WTC11 (cell line): ENCODE measurements around the gene GNA12.

Experiments used
- GABPB1 ChIP-seq: sonication (generic); formaldehyde crosslinking; IDR thresholded peaks from 2 replicates; pipeline ENCODE4 v1.8.1; 2023; ENCODE audit warnings: mild to moderate bottlenecking, missing genetic modification reagents
- JUN ChIP-seq: sonication (generic); formaldehyde crosslinking; IDR thresholded peaks from 2 replicates; pipeline ENCODE4 v1.8.0; 2023; ENCODE audit warnings: mild to moderate bottlenecking, missing genetic modification reagents
- KAT7 ChIP-seq: sonication (generic); formaldehyde crosslinking; IDR thresholded peaks from 2 replicates; pipeline ENCODE4 v1.8.1; 2023; ENCODE audit warnings: missing genetic modification reagents, mild to moderate bottlenecking, borderline replicate concordance
- NR3C1 ChIP-seq: sonication (generic); formaldehyde crosslinking; conservative IDR thresholded peaks from 2 replicates; pipeline ENCODE4 v1.8.1; 2023; ENCODE audit warnings: low read depth, mild to moderate bottlenecking, missing genetic modification reagents
- SMAD3 ChIP-seq: sonication (generic); formaldehyde crosslinking; IDR thresholded peaks from 2 replicates; pipeline ENCODE4 v1.8.0; 2022; ENCODE audit warnings: missing genetic modification reagents, mild to moderate bottlenecking, borderline replicate concordance
- TF ChIP-seq, protein P1 (sequence below): fragments of 200-600 bp; IDR thresholded peaks from 2 replicates; pipeline ENCODE4 v1.8.0; 2022; ENCODE audit warnings: antibody characterized with exemption
- TF ChIP-seq, protein P2 (sequence below): sonication (generic); formaldehyde crosslinking; IDR thresholded peaks from 2 replicates; pipeline ENCODE4 v1.8.0; 2022; ENCODE audit warnings: mild to moderate bottlenecking, missing genetic modification reagents
- TF ChIP-seq, protein P3 (sequence below): sonication (generic); formaldehyde crosslinking; IDR thresholded peaks from 2 replicates; pipeline ENCODE4 v1.8.0; 2022; ENCODE audit warnings: mild to moderate bottlenecking, missing genetic modification reagents
- TF ChIP-seq, protein P4 (sequence below): fragments of 250-450 bp; sonication (Bioruptor Pico); IDR thresholded peaks from 2 replicates; pipeline ENCODE4 v1.9.0; 2021; ENCODE audit warnings: mild to moderate bottlenecking
- TF ChIP-seq, protein P5 (sequence below): sonication (generic); formaldehyde crosslinking; IDR thresholded peaks from 2 replicates; pipeline ENCODE4 v1.8.0; 2022; ENCODE audit warnings: mild to moderate bottlenecking, missing genetic modification reagents
- TF ChIP-seq, protein P6 (sequence below): sonication (generic); formaldehyde crosslinking; IDR thresholded peaks from 2 replicates; pipeline ENCODE4 v1.8.0; 2022; ENCODE audit warnings: missing genetic modification reagents
- TF ChIP-seq, protein P7 (sequence below): sonication (generic); formaldehyde crosslinking; IDR thresholded peaks from 2 replicates; pipeline ENCODE4 v1.8.0; 2023; ENCODE audit warnings: missing genetic modification reagents
- TF ChIP-seq, protein P8 (sequence below): sonication (generic); formaldehyde crosslinking; conservative IDR thresholded peaks from 2 replicates; pipeline ENCODE4 v1.8.1; 2023; ENCODE audit warnings: mild to moderate bottlenecking, low read depth, missing genetic modification reagents, moderate library complexity

DNA sequence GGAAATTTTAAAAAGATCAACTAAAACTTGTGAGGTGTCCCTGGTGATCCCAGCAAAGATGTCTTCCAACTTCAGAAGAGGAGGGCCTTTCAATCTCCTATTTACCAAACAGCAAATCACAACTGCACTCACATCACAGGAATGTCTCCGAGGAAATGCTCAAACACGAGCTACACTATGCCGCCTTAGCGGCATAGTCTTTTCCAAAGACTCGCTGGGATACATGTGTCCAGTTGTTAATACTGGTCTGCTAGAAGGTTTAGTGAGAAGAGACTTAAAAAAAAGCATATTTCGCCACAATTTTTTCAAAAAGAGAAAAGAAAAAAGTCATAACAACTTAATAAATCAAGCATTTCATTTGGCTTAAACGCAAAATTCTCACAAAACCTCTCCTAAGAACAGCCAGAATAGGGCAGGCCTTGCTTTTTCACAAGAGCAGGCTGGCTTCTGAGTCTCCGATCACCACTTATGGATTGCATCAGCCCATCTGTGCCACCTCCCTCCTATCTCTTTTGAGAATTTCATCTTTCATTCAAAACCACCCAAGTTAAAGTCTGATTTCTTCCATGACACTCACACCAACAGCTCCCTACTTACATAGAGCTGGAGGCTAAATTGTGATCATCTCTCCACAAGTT is 66.1 kb downstream of the GNA12 start:
- no peak for TF ChIP-seq GABPB1 (CRISPR knock-in tag)
- TF ChIP-seq, protein P1, sequence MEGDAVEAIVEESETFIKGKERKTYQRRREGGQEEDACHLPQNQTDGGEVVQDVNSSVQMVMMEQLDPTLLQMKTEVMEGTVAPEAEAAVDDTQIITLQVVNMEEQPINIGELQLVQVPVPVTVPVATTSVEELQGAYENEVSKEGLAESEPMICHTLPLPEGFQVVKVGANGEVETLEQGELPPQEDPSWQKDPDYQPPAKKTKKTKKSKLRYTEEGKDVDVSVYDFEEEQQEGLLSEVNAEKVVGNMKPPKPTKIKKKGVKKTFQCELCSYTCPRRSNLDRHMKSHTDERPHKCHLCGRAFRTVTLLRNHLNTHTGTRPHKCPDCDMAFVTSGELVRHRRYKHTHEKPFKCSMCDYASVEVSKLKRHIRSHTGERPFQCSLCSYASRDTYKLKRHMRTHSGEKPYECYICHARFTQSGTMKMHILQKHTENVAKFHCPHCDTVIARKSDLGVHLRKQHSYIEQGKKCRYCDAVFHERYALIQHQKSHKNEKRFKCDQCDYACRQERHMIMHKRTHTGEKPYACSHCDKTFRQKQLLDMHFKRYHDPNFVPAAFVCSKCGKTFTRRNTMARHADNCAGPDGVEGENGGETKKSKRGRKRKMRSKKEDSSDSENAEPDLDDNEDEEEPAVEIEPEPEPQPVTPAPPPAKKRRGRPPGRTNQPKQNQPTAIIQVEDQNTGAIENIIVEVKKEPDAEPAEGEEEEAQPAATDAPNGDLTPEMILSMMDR: no peak
- TF ChIP-seq, protein P2, sequence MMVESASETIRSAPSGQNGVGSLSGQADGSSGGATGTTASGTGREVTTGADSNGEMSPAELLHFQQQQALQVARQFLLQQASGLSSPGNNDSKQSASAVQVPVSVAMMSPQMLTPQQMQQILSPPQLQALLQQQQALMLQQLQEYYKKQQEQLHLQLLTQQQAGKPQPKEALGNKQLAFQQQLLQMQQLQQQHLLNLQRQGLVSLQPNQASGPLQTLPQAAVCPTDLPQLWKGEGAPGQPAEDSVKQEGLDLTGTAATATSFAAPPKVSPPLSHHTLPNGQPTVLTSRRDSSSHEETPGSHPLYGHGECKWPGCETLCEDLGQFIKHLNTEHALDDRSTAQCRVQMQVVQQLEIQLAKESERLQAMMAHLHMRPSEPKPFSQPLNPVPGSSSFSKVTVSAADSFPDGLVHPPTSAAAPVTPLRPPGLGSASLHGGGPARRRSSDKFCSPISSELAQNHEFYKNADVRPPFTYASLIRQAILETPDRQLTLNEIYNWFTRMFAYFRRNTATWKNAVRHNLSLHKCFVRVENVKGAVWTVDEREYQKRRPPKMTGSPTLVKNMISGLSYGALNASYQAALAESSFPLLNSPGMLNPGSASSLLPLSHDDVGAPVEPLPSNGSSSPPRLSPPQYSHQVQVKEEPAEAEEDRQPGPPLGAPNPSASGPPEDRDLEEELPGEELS (CRISPR knock-in tag): no peak
- TF ChIP-seq, protein P3, sequence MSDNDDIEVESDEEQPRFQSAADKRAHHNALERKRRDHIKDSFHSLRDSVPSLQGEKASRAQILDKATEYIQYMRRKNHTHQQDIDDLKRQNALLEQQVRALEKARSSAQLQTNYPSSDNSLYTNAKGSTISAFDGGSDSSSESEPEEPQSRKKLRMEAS (CRISPR knock-in tag): no peak
- TF ChIP-seq, protein P4, sequence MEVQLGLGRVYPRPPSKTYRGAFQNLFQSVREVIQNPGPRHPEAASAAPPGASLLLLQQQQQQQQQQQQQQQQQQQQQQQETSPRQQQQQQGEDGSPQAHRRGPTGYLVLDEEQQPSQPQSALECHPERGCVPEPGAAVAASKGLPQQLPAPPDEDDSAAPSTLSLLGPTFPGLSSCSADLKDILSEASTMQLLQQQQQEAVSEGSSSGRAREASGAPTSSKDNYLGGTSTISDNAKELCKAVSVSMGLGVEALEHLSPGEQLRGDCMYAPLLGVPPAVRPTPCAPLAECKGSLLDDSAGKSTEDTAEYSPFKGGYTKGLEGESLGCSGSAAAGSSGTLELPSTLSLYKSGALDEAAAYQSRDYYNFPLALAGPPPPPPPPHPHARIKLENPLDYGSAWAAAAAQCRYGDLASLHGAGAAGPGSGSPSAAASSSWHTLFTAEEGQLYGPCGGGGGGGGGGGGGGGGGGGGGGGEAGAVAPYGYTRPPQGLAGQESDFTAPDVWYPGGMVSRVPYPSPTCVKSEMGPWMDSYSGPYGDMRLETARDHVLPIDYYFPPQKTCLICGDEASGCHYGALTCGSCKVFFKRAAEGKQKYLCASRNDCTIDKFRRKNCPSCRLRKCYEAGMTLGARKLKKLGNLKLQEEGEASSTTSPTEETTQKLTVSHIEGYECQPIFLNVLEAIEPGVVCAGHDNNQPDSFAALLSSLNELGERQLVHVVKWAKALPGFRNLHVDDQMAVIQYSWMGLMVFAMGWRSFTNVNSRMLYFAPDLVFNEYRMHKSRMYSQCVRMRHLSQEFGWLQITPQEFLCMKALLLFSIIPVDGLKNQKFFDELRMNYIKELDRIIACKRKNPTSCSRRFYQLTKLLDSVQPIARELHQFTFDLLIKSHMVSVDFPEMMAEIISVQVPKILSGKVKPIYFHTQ (CRISPR knock-in tag): no peak
- no peak for TF ChIP-seq NR3C1 (CRISPR knock-in tag)
- no peak for TF ChIP-seq KAT7 (CRISPR knock-in tag)
- TF ChIP-seq, protein P5, sequence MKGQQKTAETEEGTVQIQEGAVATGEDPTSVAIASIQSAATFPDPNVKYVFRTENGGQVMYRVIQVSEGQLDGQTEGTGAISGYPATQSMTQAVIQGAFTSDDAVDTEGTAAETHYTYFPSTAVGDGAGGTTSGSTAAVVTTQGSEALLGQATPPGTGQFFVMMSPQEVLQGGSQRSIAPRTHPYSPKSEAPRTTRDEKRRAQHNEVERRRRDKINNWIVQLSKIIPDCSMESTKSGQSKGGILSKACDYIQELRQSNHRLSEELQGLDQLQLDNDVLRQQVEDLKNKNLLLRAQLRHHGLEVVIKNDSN (CRISPR knock-in tag): no peak
- TF ChIP-seq, protein P6, sequence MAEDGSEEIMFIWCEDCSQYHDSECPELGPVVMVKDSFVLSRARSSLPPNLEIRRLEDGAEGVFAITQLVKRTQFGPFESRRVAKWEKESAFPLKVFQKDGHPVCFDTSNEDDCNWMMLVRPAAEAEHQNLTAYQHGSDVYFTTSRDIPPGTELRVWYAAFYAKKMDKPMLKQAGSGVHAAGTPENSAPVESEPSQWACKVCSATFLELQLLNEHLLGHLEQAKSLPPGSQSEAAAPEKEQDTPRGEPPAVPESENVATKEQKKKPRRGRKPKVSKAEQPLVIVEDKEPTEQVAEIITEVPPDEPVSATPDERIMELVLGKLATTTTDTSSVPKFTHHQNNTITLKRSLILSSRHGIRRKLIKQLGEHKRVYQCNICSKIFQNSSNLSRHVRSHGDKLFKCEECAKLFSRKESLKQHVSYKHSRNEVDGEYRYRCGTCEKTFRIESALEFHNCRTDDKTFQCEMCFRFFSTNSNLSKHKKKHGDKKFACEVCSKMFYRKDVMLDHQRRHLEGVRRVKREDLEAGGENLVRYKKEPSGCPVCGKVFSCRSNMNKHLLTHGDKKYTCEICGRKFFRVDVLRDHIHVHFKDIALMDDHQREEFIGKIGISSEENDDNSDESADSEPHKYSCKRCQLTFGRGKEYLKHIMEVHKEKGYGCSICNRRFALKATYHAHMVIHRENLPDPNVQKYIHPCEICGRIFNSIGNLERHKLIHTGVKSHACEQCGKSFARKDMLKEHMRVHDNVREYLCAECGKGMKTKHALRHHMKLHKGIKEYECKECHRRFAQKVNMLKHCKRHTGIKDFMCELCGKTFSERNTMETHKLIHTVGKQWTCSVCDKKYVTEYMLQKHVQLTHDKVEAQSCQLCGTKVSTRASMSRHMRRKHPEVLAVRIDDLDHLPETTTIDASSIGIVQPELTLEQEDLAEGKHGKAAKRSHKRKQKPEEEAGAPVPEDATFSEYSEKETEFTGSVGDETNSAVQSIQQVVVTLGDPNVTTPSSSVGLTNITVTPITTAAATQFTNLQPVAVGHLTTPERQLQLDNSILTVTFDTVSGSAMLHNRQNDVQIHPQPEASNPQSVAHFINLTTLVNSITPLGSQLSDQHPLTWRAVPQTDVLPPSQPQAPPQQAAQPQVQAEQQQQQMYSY (CRISPR knock-in tag): no peak
- TF ChIP-seq SMAD3 (CRISPR knock-in tag): no peak
- TF ChIP-seq, protein P7, sequence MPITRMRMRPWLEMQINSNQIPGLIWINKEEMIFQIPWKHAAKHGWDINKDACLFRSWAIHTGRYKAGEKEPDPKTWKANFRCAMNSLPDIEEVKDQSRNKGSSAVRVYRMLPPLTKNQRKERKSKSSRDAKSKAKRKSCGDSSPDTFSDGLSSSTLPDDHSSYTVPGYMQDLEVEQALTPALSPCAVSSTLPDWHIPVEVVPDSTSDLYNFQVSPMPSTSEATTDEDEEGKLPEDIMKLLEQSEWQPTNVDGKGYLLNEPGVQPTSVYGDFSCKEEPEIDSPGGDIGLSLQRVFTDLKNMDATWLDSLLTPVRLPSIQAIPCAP (CRISPR knock-in tag): no peak
- no peak for TF ChIP-seq JUN (CRISPR knock-in tag)
- TF ChIP-seq, protein P8, sequence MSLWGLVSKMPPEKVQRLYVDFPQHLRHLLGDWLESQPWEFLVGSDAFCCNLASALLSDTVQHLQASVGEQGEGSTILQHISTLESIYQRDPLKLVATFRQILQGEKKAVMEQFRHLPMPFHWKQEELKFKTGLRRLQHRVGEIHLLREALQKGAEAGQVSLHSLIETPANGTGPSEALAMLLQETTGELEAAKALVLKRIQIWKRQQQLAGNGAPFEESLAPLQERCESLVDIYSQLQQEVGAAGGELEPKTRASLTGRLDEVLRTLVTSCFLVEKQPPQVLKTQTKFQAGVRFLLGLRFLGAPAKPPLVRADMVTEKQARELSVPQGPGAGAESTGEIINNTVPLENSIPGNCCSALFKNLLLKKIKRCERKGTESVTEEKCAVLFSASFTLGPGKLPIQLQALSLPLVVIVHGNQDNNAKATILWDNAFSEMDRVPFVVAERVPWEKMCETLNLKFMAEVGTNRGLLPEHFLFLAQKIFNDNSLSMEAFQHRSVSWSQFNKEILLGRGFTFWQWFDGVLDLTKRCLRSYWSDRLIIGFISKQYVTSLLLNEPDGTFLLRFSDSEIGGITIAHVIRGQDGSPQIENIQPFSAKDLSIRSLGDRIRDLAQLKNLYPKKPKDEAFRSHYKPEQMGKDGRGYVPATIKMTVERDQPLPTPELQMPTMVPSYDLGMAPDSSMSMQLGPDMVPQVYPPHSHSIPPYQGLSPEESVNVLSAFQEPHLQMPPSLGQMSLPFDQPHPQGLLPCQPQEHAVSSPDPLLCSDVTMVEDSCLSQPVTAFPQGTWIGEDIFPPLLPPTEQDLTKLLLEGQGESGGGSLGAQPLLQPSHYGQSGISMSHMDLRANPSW (CRISPR knock-in tag): no peak
